Vagina (tissue), 2 donors: ENCODE results near the gene TSACC. TPM values are rescaled to one million over a fixed set of nuclear protein-coding genes. Genes with fewer than 3 reads are reported as not detected.

ENCODE experiments used
- DNase-seq, 2 donors: peaks; one replicate each; pipeline ENCODE4 v3.0.0-alpha.2; 2017; ENCODE audit errors: extremely low spot score in 2 of 2
- H3K27ac ChIP-seq: fragments of 200-600 bp; sonication (generic); one replicate; pipeline ENCODE4 v1.5.1; 2019
- H3K27me3 ChIP-seq: fragments of 200-600 bp; sonication (generic); one replicate; pipeline ENCODE4 v1.5.1; 2019
- H3K36me3 ChIP-seq, 2 donors: fragments of 200-600 bp; sonication (generic); one replicate each; pipeline ENCODE4 v1.5.1; 2017 to 2019
- H3K4me1 ChIP-seq: fragments of 200-600 bp; sonication (generic); one replicate; pipeline ENCODE4 v1.5.1; 2019
- H3K4me3 ChIP-seq, 2 donors: fragments of 200-600 bp; sonication (generic); 1 replicate in 1 of 2; 2 replicates in 1 of 2; pipeline ENCODE4 v1.5.1; 2016 to 2019
- H3K9me3 ChIP-seq: fragments of 200-600 bp; sonication (generic); one replicate; pipeline ENCODE4 v1.5.1; 2019
- CTCF ChIP-seq, 3 experiments: fragments of 450-650 bp in 2 of 3; fragments of 200-600 bp in 1 of 3; sonication (generic) in 1 of 3; IDR thresholded peaks; one replicate each; pipeline ENCODE4 v1.5.1; 2017 to 2019; ENCODE audit warnings: antibody characterized with exemption in 3 of 3, mild to moderate bottlenecking in 2 of 3, moderate library complexity in 2 of 3
- POLR2A ChIP-seq, 2 donors: fragments of 450-650 bp; IDR thresholded peaks; one replicate each; pipeline ENCODE4 v1.6.1; 2017; ENCODE audit warnings: antibody characterized with exemption in 2 of 2, mild to moderate bottlenecking in 2 of 2, moderate library complexity in 2 of 2
- POLR2AphosphoS5 ChIP-seq, 2 donors: sonication (generic); formaldehyde crosslinking; IDR thresholded peaks; one replicate each; pipeline ENCODE4 v1.9.0; 2017; ENCODE audit warnings: antibody characterized with exemption in 2 of 2, mild to moderate bottlenecking in 2 of 2, low read depth in 1 of 2; ENCODE audit not compliant: insufficient read depth in 1 of 2
- intact Hi-C: fragments of 100-400 bp; cut with DNase I; formaldehyde crosslinking; loops from one replicate; pipeline ENCODE4 v1.15.1; 2023
- total RNA-seq: library from RNA; depleted of rRNA; stranded (reverse); fragments of >200 nt; gene quantifications from one replicate; pipeline ENCODE4 v1.2.3, GENCODE V29; 2016

TSACC gene
- total RNA-seq, 1 donor from 2014 or later: not detected

- TF ChIP-seq CTCF (IDR thresholded peaks at IDR 0.05) (no peak), POLR2AphosphoS5 (IDR thresholded peaks at IDR 0.05; ENCODE audit: insufficient read depth in 1 of 2, low read depth in 1 of 2) (no peak), POLR2A (IDR thresholded peaks at IDR 0.05) (no peak)
- no peaks in the 10 kb centered on the region for H3K4me1 ChIP-seq
- no peak overlapping the region for H3K4me3 ChIP-seq
- DNase-seq: no peak
- H3K27ac ChIP-seq: no peak overlapping the region
- H3K27me3 ChIP-seq: no peaks in the 10 kb centered on the region
- H3K36me3 ChIP-seq: no peaks in the 10 kb centered on the region
- intact Hi-C loops: no loop called here
- H3K9me3 ChIP-seq: no peaks in the 10 kb centered on the region
These were observed 54.8 kb downstream of the TSACC start for GRCh38 chr1:156393095-156393494.

- Histone ChIP-seq H3K27me3 (no peaks in the 10 kb centered on the region), H3K36me3 (no peaks in the 10 kb centered on the region), H3K27ac (no peak overlapping the region), H3K9me3 (no peaks in the 10 kb centered on the region), H3K4me3 (no peak overlapping the region), H3K4me1 (no peaks in the 10 kb centered on the region)
- TF ChIP-seq CTCF (IDR thresholded peaks at IDR 0.05) (no peak), POLR2A (IDR thresholded peaks at IDR 0.05) (no peak), POLR2AphosphoS5 (IDR thresholded peaks at IDR 0.05; ENCODE audit: insufficient read depth in 1 of 2, low read depth in 1 of 2) (no peak)
- DNase-seq: no peak
- intact Hi-C loops: no loop called here
These were observed 55.8 kb downstream of the TSACC start for GRCh38 chr1:156394082-156394481.

DNA sequence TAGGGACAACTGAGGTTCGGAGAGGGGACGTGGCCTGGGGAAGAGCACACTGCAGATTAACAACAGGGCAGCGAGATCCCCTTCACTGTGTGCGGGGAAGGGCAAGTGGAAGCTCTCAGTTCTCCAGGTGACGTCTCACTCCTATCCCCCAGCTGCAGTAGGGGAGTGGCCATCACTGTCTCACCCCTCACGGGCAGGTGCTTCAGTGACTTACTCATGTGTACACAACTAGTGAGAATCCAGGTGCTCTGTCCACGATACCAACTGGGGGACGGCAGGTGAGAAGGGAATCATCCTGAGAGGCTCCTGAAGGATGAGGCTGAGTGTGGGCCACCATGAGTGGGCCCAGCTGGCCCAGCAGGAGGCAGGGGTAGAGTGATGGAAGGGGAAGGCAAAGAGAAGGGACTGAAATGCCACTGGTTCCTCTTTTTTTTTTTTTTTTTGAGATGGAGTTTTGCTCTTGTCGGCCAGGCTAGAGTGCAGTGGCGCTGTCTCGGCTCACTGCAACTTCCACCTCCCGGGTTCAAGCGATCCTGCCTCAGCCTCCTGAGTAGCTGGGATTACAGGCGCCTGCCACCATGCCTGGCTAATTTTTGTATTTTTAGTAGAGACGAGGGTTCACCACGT is 56.6 kb downstream of the TSACC start:
- DNase-seq: no peak
- H3K27me3 ChIP-seq: no peaks in the 10 kb centered on the region
- H3K4me3 ChIP-seq: no peak overlapping the region
- no peaks in the 10 kb centered on the region for H3K36me3 ChIP-seq
- TF ChIP-seq CTCF (IDR thresholded peaks at IDR 0.05) (no peak), POLR2AphosphoS5 (IDR thresholded peaks at IDR 0.05; ENCODE audit: insufficient read depth in 1 of 2, low read depth in 1 of 2) (no peak), POLR2A (IDR thresholded peaks at IDR 0.05) (no peak)
- no peaks in the 10 kb centered on the region for H3K9me3 ChIP-seq
- no peaks in the 10 kb centered on the region for H3K4me1 ChIP-seq
- H3K27ac ChIP-seq: no peak overlapping the region
- intact Hi-C loops: no loop called here

Other genes starting within 250 kb of the TSACC start
- gene LMNA, start 223.8 kb upstream of the TSACC start, total RNA-seq: 436 TPM
- gene SEMA4A, start 184.9 kb upstream of the TSACC start, total RNA-seq: 18.7 TPM
- 14.0 TPM for gene SLC25A44, start 144.4 kb upstream of the TSACC start, total RNA-seq
- gene PMF1, start 125.5 kb upstream of the TSACC start, total RNA-seq: 44.7 TPM
- not detected for gene BGLAP, start 96.3 kb upstream of the TSACC start, total RNA-seq
- 2.0 TPM for gene PAQR6, start 90.5 kb upstream of the TSACC start, total RNA-seq
- gene SMG5, start 55.7 kb upstream of the TSACC start, total RNA-seq: 57.7 TPM
- 27.3 TPM for gene TMEM79, start 54.2 kb upstream of the TSACC start, total RNA-seq
- gene GLMP, start 42.8 kb upstream of the TSACC start, total RNA-seq: 36.1 TPM
- not detected for gene VHLL, start 39.2 kb upstream of the TSACC start, total RNA-seq
- 186 TPM for gene CCT3, start 234 bp upstream of the TSACC start, total RNA-seq
- not detected for gene RHBG, start 30.7 kb downstream of the TSACC start, total RNA-seq
- 33.9 TPM for gene MEF2D, start 162.2 kb downstream of the TSACC start, total RNA-seq
- gene IQGAP3, start 234.0 kb downstream of the TSACC start, total RNA-seq: 2.9 TPM
- not detected for gene TTC24, start 241.2 kb downstream of the TSACC start, total RNA-seq